ENCODE data around the gene CT45A3. TPM values are rescaled to one million over a fixed set of nuclear protein-coding genes. Genes with fewer than 3 reads are reported as not detected.

Gene CT45A3
- total and polyA plus RNA-seq, 2 of the 4 experiments (the other 2 are of a cell fraction) = not detected

DNA sequence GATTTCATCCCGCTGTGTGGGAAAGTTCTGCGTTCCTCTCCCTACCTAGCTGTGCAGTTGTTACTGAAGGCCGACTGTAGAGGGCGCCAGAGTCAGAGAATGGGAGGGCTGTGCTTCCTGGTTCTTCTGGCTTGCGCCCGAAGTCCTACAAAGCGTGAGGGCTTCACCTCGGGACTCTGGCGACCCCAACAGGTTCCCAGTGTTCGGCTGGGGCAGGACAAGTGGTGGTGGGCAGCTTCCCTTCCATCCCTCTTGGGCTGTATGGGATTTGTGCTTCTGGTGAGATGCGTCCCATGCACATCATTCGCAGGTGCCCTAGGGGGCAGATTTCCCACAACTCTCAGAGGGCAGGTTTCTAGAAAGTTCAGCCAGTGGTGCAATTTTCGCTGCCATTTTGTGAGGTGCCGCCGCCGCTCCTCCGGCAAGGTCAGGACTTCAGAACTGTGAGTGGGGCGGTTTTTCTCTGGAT lies 27.3 kb downstream of the CT45A3 start:
- Histone ChIP-seq H3K56ac (ENCODE audit: extremely low read depth, insufficient read depth, low read length) (no peak overlapping the region), H2AK9ac (replicated peaks; ENCODE audit: low read depth, low read length, poor library complexity) (no peak overlapping the region), H3K27ac (ENCODE audit: insufficient read depth, low read length) (no peak overlapping the region), H3K4me1 (ENCODE audit: control insufficient read depth, insufficient read depth, low read length) (no peaks in the 10 kb centered on the region), H4K20me1 (ENCODE audit: insufficient read depth, low read length) (no peaks in the 10 kb centered on the region), H2BK5ac (ENCODE audit: low read depth, low read length, poor library complexity, severe bottlenecking) (no peak overlapping the region), H3K14ac (replicated peaks; ENCODE audit: low read depth, low read length) (no peak overlapping the region), H3K18ac (ENCODE audit: low read depth, low read length) (no peak overlapping the region), H4K8ac (ENCODE audit: low read depth in 2 of 2, low read length in 2 of 2) (no peak overlapping the region), H3K27me3 (ENCODE audit: control insufficient read depth, insufficient read depth, low read length) (no peaks in the 10 kb centered on the region), H2BK15ac (ENCODE audit: low read depth, low read length) (no peak overlapping the region), H3K4me3 (ENCODE audit: insufficient read depth, low read depth, low read length) (no peak overlapping the region), H4K91ac (ENCODE audit: insufficient read depth, low read depth, low read length) (no peak overlapping the region), H2BK20ac (ENCODE audit: low read depth, low read length) (no peak overlapping the region), H2AK5ac (ENCODE audit: low read depth, low read length) (no peak overlapping the region), H3K23ac (ENCODE audit: low read depth, low read length) (no peak overlapping the region), H3K36me3 (ENCODE audit: control insufficient read depth, insufficient read depth, low read length) (no peaks in the 10 kb centered on the region), H3K4me2 (ENCODE audit: low read depth, low read length) (no peak overlapping the region), H3K9me3 (ENCODE audit: control insufficient read depth, insufficient read depth, low read length) (no peaks in the 10 kb centered on the region), H3K4ac (ENCODE audit: low read depth, low read length) (no peak overlapping the region), H3K79me1 (ENCODE audit: low read depth in 1 of 2, low read length in 2 of 2) (no peaks in the 10 kb centered on the region), H2AFZ (replicated peaks; ENCODE audit: low read length, poor library complexity) (no peak overlapping the region), H4K5ac (ENCODE audit: low read depth, low read length) (no peak overlapping the region), H2BK120ac (ENCODE audit: low read depth, low read length) (no peak overlapping the region), H3K9me1 (ENCODE audit: insufficient read depth, low read length) (no peaks in the 10 kb centered on the region), H3K9ac (ENCODE audit: low read depth, low read length) (no peak overlapping the region)
- TF ChIP-seq RFX5 (IDR thresholded peaks at IDR 0.05; ENCODE audit: low read depth, low read length) (no peak), RAD21 (IDR thresholded peaks at IDR 0.05; ENCODE audit: low read length) (no peak), MAFK (IDR thresholded peaks at IDR 0.05; ENCODE audit: low read depth, low read length) (no peak), MAZ (IDR thresholded peaks at IDR 0.05; ENCODE audit: borderline replicate concordance, low read depth, low read length) (no peak), CEBPB (IDR thresholded peaks at IDR 0.05; ENCODE audit: low read depth, low read length) (no peak), MXI1 (IDR thresholded peaks at IDR 0.05; ENCODE audit: borderline replicate concordance, low read depth, low read length) (no peak), FOS (IDR thresholded peaks at IDR 0.05; ENCODE audit: low read depth, low read length) (no peak)
- TF ChIP-seq, protein P1, sequence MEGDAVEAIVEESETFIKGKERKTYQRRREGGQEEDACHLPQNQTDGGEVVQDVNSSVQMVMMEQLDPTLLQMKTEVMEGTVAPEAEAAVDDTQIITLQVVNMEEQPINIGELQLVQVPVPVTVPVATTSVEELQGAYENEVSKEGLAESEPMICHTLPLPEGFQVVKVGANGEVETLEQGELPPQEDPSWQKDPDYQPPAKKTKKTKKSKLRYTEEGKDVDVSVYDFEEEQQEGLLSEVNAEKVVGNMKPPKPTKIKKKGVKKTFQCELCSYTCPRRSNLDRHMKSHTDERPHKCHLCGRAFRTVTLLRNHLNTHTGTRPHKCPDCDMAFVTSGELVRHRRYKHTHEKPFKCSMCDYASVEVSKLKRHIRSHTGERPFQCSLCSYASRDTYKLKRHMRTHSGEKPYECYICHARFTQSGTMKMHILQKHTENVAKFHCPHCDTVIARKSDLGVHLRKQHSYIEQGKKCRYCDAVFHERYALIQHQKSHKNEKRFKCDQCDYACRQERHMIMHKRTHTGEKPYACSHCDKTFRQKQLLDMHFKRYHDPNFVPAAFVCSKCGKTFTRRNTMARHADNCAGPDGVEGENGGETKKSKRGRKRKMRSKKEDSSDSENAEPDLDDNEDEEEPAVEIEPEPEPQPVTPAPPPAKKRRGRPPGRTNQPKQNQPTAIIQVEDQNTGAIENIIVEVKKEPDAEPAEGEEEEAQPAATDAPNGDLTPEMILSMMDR (conservative IDR thresholded peaks at IDR 0.05; ENCODE audit: low read depth, low read length) = peak; percentile 28
- TF ChIP-seq, protein P2, sequence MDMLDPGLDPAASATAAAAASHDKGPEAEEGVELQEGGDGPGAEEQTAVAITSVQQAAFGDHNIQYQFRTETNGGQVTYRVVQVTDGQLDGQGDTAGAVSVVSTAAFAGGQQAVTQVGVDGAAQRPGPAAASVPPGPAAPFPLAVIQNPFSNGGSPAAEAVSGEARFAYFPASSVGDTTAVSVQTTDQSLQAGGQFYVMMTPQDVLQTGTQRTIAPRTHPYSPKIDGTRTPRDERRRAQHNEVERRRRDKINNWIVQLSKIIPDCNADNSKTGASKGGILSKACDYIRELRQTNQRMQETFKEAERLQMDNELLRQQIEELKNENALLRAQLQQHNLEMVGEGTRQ (IDR thresholded peaks at IDR 0.05; ENCODE audit: low read depth, low read length) = no peak
- ChIA-PET CTCF (interaction anchor here (0.6 kb wide), 1 partner anchor 525 kb away, joined by 3 read pairs; no protein-coding TSS in a partner anchor), POLR2A (ENCODE audit: unreplicated experiment) (no interaction called here)
- in situ Hi-C loops (cut with MboI; ENCODE audit: low sequenced_read_pairs) (no loop called here), dilution Hi-C loops (cut with HindIII; ENCODE audit: low sequenced_read_pairs, unreplicated experiment) (no loop called here), intact Hi-C loops (cut with micrococcal nuclease) (no loop called here)
- no peak for DNase-seq
- no TSS peak for BruUV-seq (replicated peaks)
- ATAC-seq (ENCODE audit: low read depth) = no peak
- no CpG with 5 or more reads among the region's 18 CpGs for WGBS, 2 experiments (ENCODE audit: extremely low coverage in 2 of 2, insufficient read length in 1 of 2)

Data from IMR-90 (cell line).